GM19395 (cell line): ENCODE data around the gene SUGCT.
"Not testable (repeated sequence)": the region's sequence is repeated elsewhere in the genome, so short reads cannot be mapped to it uniquely, and the experiment has no call there.

Experiments used
- ATAC-seq: cut with Tn5 transposase; IDR thresholded peaks from one replicate; pipeline ENCODE4 v1.9.1; 2021; ENCODE audit warnings: mild to moderate bottlenecking, moderate library complexity; ENCODE audit not compliant: unreplicated experiment

The SUGCT gene

DNA sequence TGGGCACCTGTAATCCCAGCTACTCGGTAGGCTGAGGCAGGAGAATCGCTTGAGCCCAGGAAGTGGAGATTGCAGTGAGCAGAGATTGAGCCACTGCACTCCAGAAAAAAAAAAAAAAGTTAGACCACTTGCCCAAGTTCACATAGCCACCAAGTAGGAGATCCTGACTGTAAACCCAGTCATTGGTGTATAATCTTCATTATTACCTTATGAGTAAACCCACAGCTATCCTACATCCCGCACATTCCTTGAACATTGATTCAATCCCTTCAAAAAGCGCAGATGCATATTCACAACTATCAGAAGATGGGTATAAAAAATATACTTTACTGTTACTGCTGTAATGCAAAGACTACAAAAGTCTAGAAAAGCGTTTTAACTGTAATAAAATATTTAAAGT is 512.9 kb downstream of the SUGCT start:
- no peak for ATAC-seq

GRCh38 chr7:40649247-40649646 is 514.4 kb downstream of the SUGCT start:
- ATAC-seq = no peak

- ATAC-seq = not testable (repeated sequence)
Measured at GRCh38 chr7:40650903-40651302, 516.1 kb downstream of the SUGCT start.

DNA sequence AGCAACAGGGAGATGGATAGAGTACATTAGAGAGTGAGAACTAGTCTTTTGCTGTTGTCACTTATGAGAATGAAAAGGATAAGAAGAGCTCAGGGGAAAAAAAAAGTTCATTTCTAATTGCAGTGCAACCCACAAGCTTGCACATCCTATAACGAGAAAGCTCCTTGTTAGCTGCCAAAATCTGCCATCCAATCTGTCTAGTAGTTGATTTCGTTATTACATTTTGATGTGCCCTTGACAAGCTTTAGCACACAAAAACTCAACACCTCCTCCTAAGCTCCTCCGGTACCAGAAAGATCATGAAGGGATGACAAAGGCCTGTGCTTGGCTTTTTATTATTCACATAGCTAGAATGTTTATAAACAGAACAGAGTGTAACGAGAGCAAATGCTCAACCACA is 519.4 kb downstream of the SUGCT start:
- no peak for ATAC-seq

- no peak for ATAC-seq
Measured at GRCh38 chr7:40655426-40655825, 520.6 kb downstream of the SUGCT start.

DNA sequence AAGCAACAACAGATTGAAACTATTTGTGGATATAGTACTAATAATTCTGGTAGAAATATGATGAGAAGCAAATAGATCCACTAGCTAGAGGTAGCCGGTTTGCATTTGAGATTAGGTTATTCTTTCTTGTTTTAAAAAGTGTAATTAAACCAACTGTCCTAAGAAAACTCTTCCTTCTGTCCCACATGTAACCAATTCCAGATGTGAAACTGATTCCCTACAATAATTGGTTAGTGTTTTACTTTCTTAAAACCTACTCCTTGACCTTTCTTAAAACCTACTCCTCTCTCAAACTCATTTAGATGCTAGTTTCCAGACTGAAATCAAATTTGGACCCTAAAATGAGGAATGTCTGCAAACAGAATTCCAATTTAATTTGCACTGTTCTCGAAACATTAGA is 521.5 kb downstream of the SUGCT start:
- ATAC-seq = no peak

DNA sequence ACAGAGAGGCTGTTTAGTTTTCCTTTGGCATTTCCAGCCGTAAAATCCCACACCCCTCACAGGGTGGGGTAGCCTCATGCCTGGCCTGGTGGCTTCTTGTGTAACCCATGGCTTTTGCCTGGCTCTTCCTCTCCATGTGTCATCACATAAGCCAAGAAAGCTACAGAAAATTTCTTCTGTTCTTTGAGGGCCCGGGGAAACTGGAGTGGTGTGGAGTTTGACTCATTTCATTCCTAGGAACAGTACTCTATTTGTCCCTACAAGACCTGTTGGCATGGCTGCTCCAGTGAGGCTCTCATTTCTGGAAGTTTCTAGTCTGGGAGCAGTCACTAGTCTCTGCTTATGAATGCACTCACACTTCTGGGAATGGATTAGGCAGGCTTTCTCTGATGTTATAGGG is 523.9 kb downstream of the SUGCT start:
- ATAC-seq = no peak

DNA sequence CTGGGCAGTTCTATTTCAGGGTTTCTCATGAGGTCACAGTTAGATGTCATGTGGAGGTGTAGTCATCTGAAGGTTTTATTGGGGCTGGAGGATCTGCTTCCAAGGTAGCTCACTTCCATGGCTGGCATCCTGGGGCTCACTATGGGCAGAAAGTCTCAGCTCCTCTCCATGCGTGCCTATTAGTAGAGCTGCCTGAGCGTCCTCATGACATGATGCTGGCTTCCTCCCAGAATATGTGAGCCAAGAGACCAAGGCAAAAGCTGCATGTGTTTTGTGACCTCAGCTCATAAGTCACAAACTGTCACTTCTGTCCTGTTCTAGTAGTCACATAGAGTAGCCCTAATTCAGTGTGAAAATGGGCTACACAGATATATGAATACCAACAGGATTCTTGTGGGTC is 524.4 kb downstream of the SUGCT start:
- no peak for ATAC-seq

DNA sequence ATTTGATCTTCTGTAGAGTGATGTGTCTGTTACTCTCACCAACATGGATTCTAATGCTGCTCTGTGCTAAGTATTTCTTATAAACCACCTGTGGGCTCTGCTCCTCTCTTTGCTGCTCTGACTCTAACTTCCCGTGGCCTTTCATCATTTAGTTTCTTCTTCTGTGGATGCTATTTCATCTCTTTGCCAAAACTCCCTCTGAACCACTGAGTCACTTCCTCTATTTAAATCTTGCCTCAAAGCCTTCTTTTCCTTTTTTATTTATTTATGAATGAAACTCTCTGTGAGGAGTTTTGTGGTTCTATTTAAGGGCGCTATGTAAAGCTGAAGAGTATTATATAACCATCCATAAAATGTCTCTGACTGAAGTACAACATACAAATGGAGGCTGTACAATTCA is 538.5 kb downstream of the SUGCT start:
- ATAC-seq = no peak

- ATAC-seq = no peak
Measured at GRCh38 chr7:40674316-40674715, 539.5 kb downstream of the SUGCT start.

- ATAC-seq = no peak
Measured at GRCh38 chr7:40675741-40676140, 540.9 kb downstream of the SUGCT start.

DNA sequence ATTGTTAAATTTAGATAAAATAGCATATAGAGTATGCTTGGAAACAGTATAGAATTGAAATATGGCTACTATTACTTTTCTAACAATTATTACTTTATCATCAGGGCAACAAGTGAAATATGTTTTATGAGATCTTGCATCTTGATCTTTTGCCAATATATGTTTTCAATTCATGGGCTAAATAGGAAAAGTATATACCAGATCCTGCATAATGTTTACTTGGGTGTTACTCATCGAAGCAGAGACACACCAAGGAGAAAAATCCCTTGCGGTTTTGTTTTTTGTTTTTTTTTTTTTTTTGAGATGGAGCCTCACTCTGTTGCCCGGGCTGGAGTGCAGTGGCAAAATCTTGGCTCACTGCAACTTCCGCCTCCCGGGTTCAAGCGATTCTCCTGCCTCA is 541.4 kb downstream of the SUGCT start:
- no peak for ATAC-seq

DNA sequence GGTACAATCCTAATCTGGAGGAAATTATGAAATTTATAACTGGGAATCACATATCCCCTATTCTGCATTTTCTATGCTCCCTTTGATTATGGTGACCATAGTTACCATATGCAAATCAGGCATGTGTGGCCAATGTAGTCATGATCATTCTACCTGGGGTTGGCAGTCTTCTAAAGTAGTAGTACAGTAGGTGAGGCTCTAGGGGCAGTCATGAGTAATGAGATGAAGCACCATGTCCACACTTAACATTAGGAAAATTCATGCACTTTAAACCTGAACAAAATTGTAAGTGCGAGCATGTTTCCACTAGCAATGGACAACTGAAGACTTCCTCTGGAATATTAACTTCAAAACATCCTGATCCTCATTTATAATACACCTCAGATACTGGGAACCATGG is 545.9 kb downstream of the SUGCT start:
- ATAC-seq = peak; percentile 95

GRCh38 chr7:40682696-40683095 is 547.9 kb downstream of the SUGCT start:
- no peak for ATAC-seq

- no peak for ATAC-seq
Measured at GRCh38 chr7:40694026-40694809, 559.4 kb downstream of the SUGCT start.

DNA sequence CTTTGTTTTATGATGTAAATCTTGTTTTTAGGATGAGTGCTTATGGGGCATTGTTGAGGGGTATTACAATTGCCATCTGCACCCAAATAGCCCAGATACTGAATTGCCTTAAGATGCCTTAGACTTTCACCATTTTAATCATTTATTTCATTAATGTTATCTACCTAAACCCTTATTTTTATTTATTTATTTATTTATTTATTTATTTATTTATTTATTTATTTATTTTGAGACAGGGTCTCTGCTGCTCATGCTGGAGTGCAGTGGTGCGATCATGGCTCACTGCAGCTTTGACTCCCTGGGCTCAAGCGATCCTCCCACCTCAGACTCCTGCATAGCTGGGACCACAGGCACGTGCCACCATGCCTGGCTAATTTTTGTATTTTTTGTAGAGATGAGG is 560.2 kb downstream of the SUGCT start:
- no peak for ATAC-seq

GRCh38 chr7:40697653-40698052 is 562.8 kb downstream of the SUGCT start:
- no peak for ATAC-seq

DNA sequence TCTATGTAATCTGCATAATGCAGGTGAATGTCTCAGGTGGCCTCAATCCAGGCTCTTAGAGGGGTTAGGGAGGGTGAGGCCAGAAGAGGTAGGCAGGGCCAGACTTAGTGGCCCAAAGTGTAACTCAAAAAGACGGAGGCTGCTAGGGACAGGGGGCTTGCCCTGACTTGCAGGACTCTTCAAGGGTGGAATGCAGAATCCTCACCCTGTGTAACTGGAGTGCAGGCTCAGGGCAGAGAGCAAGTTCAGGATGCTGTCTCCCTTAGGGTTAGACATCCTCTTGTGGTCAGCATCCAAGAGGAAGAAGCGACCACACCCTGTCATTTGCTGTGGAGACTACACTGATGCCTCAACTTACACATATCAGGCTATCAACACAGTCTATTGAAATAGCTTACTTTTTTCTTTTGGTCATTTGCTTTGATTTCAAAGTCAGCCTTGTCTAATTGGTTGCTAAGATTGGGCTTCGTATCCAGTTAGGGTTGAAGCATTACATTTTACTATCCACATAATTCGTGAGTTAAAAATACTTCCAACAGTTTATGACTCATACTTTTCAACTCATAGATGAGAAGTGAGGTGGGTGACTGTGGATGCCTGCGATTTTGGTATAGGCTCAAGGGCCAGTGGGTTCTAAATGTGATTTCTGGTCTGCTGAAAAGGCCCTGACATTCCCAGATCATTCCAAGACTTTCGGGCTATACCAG is 563.6 kb downstream of the SUGCT start:
- ATAC-seq = no peak

GRCh38 chr7:40698921-40699260 is 564.1 kb downstream of the SUGCT start:
- ATAC-seq = no peak

- no peak for ATAC-seq
Measured at GRCh38 chr7:40700653-40701421, 566.0 kb downstream of the SUGCT start.

GRCh38 chr7:40701836-40702551 is 567.2 kb downstream of the SUGCT start:
- no peak for ATAC-seq
